SU-DHL-6 (cell line): ENCODE results near the gene ZNF385C.

Experiments
- EZH2phosphoT487 ChIP-seq: fragments of 200-600 bp; sonication (generic), shearing (Covaris generic); conservative IDR thresholded peaks from 2 replicates; pipeline ENCODE4 v1.6.1; 2018; ENCODE audit warnings: mild to moderate bottlenecking, antibody characterized with exemption, low read length, moderate library complexity, mixed read lengths
- TF ChIP-seq, protein P1 (sequence below): fragments of 200-600 bp; sonication (generic); IDR thresholded peaks from one replicate; pipeline ENCODE4 v1.5.1; 2017; ENCODE audit warnings: antibody characterized with exemption, mild to moderate bottlenecking, low read length, moderate library complexity; ENCODE audit not compliant: insufficient read depth, poor library complexity, severe bottlenecking

DNA sequence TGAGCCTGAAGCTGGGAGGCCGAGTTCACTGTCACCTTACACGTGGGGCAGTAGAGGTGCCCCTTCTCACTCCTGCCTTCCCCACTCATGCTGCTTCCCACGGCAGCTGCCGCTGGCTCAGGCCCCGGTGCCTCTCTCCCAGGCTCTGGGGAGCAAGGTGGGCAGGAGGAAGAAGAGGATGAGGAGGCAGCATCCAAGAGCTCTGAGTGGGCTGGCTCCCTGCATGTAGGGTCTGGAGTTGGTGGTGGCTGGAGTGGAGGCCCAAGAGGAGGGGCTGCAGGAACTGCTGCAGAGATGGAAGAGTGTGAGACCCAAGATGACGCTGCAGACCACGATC, 69.5 kb downstream of the ZNF385C start:
- TF ChIP-seq, protein P1, sequence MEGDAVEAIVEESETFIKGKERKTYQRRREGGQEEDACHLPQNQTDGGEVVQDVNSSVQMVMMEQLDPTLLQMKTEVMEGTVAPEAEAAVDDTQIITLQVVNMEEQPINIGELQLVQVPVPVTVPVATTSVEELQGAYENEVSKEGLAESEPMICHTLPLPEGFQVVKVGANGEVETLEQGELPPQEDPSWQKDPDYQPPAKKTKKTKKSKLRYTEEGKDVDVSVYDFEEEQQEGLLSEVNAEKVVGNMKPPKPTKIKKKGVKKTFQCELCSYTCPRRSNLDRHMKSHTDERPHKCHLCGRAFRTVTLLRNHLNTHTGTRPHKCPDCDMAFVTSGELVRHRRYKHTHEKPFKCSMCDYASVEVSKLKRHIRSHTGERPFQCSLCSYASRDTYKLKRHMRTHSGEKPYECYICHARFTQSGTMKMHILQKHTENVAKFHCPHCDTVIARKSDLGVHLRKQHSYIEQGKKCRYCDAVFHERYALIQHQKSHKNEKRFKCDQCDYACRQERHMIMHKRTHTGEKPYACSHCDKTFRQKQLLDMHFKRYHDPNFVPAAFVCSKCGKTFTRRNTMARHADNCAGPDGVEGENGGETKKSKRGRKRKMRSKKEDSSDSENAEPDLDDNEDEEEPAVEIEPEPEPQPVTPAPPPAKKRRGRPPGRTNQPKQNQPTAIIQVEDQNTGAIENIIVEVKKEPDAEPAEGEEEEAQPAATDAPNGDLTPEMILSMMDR = no peak
- no peak for TF ChIP-seq EZH2phosphoT487
